GM12874 (cell line): ENCODE measurements around the gene RIC8B.

ENCODE experiments used
- TF ChIP-seq, protein P1 (sequence below): IDR thresholded peaks from 2 replicates; pipeline ENCODE4 v1.5.1; 2011; ENCODE audit warnings: low read depth, mild to moderate bottlenecking, control low read depth, low read length, moderate library complexity; ENCODE audit not compliant: insufficient read depth

RIC8B gene

DNA sequence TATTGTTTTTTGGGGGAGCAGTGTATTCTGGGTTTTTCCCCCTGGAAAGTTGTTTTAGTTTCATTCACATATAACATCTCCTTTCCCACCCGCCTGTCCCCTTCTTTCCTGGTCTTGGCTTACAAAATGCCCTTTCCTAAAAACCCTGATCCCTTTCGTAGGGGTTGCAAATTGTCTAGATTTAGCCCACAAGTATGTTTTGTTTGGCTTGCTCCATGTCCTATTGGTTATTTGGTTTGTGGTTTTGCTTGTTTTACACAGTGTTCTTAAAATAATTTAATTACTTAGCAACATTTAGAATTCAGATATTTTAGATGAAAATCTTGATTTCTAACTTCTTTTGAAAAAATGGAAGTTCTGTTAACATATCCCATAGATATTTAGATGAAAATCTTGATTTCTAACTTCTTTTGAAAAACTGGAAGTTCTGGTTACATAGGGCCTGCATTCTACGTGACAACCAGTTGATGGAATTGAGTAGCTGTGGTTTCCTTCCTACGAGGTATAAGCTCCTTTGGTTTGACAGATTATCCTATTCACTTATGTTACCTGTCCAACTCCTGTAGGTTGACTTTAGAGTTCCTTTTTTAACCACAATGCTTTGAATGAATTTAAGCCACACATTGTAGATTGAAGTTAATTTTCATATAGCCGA lies 92.1 kb downstream of the RIC8B start:
- TF ChIP-seq, protein P1, sequence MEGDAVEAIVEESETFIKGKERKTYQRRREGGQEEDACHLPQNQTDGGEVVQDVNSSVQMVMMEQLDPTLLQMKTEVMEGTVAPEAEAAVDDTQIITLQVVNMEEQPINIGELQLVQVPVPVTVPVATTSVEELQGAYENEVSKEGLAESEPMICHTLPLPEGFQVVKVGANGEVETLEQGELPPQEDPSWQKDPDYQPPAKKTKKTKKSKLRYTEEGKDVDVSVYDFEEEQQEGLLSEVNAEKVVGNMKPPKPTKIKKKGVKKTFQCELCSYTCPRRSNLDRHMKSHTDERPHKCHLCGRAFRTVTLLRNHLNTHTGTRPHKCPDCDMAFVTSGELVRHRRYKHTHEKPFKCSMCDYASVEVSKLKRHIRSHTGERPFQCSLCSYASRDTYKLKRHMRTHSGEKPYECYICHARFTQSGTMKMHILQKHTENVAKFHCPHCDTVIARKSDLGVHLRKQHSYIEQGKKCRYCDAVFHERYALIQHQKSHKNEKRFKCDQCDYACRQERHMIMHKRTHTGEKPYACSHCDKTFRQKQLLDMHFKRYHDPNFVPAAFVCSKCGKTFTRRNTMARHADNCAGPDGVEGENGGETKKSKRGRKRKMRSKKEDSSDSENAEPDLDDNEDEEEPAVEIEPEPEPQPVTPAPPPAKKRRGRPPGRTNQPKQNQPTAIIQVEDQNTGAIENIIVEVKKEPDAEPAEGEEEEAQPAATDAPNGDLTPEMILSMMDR: no peak

DNA sequence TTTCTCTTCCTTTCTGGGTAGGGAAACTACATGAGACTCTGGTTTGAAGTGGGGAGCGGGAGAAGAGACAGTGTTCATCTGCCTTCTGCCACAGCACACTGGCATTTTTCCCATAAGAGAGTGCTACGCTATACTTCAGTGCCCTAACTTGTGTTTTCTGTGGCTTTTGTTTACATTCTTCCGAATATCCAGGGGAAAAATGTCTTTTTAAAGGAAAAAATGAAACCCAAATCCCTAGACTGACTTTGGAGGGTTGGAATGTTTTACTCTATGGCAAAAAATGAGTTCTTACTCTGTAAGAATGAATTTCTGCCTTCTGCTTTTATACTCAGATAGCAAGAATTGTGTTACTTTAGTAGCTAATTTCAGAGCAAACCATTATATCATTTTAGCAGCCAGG lies 93.2 kb downstream of the RIC8B start:
- TF ChIP-seq, protein P1: no peak

DNA sequence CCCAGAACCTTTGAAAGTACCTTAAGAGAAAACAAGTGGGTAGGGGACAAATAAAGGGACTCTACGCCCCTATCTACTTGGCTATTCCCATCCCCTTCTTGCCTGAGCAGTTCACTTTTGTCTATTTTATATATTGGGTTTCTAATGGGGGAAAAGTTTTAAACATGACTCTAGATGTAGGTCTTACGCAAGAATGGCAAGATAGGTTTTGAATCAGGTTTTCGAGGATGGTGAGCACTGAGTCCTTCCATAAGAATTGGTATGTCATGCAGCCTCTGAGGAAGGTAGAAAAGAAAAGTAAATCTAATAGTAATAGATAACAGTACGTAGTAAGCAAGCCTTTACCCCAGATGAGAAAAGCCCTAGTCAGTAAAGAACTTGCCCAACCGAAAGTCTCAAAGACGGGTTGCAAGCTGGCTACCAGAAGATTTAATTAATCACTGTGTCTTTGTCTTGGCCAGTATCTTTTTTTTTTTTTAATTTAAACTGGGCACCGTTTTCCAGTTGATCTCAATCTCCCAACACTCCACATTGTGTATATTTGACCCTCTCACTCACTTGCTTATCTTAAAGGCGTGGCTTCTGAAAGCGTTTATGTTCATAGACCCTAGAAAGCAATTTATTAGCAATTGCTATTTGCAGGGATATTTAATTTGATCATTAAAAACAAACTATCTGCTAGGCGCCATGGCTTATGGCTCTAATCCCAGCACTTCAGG lies 94.7 kb downstream of the RIC8B start:
- TF ChIP-seq, protein P1: no peak

DNA sequence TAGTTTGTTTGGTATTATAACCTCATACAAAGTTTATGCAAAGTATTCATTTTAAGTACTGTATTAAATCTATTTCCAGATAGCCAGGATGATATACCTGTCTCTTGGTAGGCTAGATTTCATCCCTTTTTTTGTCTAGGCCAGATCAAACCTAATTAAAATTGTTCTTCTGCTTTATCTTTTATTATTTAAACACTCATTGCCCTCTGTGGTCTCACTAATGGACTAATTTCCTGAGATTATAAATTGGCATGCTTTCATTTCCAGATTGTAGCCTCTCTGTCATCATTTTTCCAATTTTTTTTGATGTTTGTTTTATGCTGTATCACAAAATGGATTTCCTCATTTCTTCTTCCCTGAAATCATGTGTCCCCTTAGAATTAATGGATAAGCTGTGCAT lies 95.6 kb downstream of the RIC8B start:
- TF ChIP-seq, protein P1: no peak

DNA sequence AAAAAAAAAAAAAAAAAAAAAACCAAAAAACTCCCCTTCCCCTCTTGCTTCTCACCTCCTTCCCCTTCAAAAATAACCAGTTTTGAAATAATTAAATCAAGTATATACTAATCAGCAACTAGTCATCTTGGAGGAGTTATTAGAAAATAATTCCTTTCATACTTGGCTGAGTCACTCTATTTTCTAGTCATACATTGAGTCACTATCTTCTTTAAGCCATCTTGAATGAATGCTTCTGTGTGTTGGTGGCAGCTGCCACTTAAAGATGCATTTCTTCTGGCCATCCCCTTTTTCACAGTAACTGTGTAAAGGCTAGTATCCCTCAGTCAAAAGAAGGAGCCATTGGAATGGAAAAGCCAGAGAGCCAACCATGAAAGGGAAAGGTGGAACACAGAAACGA lies 97.0 kb downstream of the RIC8B start:
- TF ChIP-seq, protein P1: no peak

DNA sequence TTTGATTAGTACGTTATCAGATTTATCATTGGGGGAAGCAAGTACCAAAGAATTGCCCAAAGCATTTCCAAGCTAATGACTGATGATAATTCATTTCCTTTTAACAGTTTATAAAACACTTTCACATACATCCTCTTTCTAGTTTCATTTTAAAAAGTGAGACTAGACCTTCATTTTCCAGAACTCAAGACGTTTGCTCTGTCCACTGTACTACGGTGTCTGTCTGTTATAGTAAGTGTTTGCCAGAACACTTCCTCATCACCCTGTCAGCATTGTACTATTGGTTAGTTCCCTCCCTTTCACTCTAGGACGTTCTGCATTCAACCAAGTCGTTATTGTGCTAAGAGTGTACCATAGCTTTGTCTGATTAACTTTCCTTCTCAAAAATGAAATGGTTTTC lies 99.5 kb downstream of the RIC8B start:
- TF ChIP-seq, protein P1: no peak

DNA sequence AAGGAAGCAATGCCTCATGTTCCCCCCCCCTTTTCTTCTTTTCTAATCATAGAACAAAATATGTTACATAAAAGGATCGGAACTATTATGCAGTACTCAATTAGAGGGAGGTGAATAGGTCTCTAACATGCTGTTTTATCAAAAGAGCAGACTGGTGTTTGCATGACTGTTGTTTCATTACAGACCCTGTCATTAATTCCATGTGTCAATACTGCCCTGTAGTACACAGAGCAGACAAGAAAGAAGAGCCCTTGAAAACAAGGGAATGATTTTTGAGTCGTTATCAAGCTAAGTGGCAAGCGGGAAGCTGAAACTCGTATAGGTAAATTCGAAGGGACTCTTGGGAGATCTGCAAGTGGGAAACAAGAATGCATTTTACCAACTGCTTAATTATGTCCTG lies 104.3 kb downstream of the RIC8B start:
- TF ChIP-seq, protein P1: no peak
